Hepatic stellate cell (primary cell): ENCODE results near the gene DUOX1.
A peak's percentile ranks its signal among the peaks of the same experiment; 100 is the strongest.

Source experiments
- DNase-seq: peaks from one replicate; pipeline ENCODE4 v3.0.0; 2011; ENCODE audit warnings: low spot score

Gene DUOX1

DNA sequence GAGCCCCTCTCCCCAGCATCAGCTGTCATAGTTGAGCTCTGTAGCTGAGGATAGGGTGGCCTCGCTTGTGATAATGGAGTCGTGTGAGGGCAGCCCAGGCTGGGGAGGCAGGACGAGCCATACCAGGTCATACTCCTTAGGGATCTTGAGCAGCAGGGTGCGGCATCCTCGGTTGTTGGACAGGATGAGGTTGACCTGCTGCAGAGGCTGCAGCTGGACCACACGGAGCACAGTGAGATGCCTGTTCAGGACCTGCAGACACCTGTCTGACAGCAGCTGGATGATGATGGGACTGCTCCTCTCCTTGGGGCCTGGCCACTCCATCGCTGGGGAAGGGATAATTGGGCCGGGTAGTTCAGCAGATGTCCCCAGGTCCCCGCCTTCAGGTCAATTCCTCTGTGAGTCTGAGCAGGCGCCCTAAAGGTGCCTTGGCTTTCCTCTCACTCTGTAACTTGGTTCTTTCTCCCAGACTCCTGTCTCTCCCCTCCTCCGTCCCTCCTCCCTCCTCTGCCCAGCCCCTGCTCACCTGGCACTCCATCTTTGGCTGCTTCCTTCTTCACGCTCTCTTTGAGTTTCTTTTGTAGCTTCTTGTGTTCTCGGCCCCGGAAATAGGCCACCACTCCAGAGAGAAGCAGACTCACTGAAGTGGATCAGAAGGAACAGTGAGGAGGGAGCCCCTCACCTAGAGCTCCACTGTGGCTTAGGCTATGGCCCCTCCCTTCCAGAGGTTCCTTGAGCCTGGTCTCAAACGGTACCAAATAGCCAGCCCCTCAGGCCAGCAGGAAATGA is 23.6 kb upstream of the DUOX1 start:
- no peak for DNase-seq

DNA sequence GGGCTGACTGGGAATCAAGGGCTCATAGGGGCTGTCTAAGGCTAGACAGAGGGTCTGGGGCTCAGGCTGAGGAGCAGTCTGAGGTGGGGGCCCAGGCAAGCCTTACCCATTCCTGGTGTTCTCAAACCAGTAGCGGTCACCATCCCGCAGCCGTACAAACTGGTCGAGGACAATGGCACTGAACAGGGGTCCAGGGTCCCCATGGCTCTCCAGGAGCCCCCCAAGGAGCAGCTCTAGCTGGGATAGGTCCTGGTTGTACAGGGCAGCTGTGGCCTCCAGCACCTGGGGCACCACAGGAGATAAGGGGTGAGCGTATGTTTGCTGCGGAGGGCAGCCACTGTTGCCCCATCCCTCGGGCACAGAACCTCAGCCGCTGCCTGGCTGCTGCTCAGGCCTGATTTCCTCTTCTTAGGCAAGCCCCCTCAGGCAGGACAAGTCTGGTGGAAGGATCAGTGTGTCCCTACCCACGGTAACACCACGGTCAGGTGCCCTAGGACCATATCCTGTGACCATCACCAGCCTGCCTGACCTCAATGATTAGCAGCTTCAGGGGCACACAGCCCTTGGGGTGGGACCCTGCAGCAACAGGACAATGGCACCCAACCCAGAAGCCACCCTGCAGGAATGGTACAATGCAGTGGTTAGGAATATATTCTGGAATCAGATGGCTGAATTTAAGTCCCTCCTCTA is 21.7 kb upstream of the DUOX1 start:
- DNase-seq = no peak

DNA sequence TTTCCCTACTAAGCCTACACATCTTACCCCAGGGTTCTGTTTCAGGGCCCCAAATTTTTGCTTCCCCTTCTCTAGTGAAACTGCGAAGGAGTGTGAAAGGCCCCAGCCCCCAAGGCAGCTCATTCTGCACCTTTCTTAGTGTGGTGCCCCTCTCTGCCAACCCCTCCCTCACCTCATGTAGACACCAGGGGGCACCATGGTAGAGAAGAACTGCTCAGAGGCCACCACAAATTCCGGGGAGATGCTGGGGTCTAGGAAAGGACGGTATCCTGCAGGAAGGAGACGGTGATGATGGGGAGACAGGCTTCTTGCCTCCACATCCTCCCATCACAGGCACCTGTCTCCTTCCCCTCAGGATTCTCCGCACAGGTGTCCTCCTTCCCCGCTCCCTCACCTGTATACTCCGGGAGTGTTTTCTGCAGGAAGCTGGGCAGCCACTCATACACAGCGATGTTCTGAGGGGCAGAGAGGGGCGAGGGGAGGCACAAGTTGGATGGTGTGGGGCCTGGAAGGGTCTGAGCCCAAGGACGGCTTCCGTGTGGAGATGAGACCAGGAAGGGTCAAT is 19.5 kb upstream of the DUOX1 start:
- no peak for DNase-seq

DNA sequence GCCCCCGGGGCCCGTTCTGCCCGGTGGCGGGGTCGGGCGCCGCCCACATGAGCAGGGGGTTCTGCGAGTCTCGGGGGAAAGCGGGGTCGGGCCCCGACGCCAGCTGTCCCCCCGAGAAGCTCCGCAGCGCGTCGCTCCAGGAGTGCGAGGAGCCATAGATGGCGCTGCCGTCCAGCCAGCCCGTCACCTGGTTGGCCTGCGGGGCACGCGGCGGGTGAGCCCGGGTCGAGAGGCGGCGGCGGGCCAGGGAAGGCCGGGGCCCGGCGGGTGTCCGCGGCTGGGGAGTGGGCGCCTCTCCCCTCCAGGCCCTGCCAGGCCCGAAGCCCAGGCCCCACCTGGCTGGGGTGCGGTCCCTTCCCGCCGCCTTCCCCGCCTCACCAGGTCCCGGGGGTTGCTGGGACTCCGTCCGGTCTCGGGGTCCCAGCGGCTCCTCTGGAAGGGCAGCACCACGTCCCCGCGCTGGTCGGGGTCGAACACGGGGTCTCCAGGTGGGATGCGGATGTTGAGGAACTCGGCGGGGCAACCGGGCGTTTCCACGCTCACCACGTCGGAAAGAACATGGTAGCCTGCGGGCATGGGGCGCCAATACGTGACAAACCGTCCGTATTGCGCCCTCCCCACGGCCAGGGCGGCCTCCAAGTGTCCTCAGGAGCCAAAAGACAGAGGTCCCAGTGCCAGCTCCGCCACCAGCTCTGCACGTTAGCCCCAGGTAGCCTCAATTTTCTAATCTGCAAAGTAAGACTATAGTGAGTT is 18.2 kb upstream of the DUOX1 start:
- DNase-seq = no peak

DNA sequence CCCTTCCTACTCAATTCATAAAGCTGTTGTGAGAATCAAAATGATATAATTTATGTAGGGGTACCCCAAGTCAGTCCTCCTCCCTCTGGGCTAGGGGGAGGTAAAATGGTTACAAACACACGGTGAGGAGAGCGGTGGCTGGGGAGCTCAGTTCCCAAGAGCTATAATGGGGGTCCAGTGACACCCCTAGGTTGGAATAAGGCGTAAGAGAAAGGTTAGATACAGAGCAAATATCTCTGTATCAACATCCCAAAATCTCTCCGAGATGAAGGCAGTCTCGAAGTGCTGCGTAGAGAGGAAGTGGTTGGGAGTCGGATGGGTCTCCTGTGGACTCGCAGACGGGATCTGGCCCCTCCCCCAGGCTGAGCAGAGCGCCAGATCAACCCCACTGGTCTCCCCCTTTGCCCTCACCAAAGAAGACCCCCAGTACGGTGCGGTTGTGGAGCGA is 17.6 kb upstream of the DUOX1 start:
- no peak for DNase-seq

DNA sequence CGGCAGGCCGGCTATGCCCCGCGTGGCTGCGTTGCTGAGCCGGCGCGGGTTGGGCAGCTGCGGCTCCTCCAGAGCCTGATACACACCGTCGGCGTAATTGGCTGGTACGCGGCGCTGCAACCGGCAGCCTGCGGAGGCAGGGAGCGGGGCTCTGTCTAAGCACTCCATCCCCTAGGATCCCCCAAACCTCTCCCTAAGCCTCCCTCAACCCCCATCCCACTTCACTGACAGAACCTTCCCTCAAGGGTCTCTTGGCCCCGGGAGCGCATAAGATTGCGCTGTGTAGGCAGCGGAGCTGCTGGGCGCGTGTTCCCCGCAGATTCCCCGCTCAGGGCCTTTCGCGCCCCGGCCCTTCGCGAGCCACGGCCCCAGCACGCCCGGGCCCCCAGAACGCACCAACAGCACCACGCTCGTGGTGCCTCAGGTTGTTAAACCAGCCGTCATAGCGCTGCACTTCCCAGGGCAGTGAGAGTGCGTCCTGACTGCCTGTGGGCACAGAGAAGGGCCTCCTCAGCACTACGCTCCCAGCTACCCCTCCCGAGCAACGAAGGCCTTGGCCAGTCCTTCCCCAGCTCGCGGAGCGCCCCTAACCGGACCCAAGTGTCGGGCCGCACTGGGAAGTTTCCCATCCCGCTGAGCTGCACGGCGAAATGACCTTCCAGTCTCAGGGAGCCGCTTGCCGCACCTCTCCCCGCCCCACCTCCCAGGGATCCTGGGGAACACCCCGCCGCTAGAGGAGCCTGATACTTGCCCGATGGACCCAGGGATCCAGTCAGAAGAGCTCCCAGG is 17.0 kb upstream of the DUOX1 start:
- DNase-seq = no peak

DNA sequence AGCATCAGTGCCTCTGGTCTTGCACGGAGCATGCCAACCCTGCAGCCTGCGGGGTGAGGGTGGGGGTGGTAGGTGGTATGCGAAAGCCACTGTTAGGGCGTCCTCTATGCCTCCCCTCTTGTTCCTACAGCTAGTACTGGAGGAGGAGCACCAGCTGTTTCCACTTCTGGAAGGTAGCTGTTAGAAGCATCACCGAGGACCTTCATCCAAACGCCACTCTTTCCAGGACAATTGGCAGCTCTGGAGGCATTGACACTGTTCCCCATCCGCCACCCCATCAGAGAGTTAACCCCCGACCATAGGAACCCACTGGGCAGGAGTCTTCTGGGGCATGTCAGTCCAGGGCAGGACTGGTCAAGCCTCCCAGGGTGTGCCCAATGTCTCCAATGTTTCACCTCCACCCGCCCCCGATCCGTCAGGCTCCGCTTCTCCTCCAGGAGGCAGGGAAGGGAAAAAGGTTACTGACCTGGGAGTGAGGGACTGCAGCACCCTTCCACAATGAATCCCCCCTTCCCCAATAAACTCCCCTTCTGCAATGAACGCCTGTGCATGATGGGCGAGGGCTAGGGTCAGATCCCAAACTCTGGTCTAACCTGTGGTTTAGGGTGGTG is 16.3 kb upstream of the DUOX1 start:
- no peak for DNase-seq

DNA sequence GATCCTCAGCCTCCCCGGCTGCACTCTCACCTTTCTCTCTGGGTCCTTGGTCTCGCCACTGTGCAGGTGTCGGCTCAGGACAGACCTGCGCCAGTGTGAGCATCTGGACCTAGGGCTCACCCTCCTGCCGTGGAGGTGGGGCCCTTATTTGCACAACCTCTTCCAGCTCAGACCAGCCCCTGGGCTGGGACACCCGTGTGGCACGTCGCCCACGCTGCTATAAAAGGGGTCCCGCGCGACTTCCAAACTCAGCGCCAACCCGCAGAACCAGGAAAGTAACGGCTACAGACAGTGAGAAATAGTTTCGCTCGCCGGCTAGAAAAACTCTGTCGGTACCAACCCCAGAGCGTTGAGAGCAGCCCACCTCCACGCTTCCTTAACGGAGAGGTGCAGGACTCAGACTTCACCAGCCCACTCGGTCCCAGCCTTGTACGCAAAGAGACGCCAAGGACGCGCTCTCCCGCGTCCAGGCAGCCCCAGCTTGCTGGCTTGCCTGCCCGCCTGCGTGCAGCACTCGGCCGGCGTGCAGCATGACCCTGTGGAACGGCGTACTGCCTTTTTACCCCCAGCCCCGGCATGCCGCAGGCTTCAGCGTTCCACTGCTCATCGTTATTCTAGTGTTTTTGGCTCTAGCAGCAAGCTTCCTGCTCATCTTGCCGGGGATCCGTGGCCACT is 15.6 kb upstream of the DUOX1 start, which contains the start of the genes DUOX2 and DUOXA2:
TSS of gene DUOX2 (minus strand) at position 97 of the 675 bp plus-strand sequence. CDS start 761 bp downstream, outside the sequence.
TSS of gene DUOXA2 (plus strand) at position 251 of the 675 bp plus-strand sequence. CDS start at position 531, 280 bp downstream.
- DNase-seq = no peak

DNA sequence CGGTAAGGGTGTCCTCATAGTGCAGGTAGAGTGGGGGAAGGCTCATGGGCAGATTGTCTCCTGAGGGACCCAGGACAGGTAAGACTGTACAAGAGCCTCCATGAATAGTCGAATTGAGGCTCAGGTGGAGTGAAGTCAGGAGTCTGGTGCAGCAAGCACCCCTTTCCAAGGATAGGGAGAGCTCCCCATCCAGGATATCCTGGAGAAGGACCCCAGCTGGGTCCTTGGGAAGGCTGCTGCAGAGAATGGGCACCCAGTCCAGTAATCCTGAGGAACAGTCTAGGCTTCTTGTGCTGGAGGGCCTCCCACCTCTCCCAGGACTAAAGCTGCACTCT is 15.1 kb upstream of the DUOX1 start:
- no peak for DNase-seq

DNA sequence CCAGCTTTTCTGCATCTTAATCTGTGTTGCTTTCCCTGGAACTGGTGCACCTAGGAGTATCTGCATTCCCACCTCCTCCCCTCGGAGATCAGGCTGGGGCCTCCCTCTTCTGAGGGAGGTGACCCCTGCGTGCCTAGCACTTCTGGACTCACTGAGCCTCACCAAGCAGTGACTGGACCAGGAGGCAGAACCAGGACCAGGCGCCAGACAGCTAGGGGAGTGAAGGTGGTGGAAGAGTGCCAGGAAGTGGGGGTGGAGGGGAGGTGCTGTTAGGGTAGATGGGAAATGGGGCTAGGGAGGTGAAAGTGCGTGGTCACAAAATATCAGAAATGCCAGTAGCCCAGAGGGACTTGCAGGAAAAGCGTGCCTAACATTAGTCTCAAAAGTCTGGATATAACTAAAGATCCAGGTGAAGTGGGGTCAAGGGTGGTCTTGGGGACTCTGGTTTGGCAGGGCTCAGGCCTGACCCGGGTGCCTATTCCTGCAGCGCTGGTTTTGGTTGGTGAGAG is 14.4 kb upstream of the DUOX1 start:
- no peak for DNase-seq

DNA sequence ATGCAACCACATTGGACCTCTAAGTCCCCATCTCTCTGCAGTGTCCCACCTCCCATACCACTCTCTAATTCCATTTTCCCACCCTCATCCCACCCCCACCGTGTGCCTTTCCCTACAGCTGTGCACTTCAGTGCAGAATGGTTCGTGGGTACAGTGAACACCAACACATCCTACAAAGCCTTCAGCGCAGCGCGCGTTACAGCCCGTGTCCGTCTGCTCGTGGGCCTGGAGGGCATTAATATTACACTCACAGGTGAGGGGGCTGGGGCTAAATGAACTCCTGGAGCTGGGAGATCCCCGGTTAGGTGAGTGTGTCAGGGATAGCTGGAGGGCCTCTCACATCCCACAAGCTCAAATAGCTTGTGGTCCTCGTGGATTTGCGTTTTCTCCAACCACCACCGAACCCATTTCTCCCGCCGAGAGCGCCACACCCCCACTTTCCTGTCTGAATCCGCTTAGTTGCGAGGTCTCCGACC is 13.8 kb upstream of the DUOX1 start:
- no peak for DNase-seq

DNA sequence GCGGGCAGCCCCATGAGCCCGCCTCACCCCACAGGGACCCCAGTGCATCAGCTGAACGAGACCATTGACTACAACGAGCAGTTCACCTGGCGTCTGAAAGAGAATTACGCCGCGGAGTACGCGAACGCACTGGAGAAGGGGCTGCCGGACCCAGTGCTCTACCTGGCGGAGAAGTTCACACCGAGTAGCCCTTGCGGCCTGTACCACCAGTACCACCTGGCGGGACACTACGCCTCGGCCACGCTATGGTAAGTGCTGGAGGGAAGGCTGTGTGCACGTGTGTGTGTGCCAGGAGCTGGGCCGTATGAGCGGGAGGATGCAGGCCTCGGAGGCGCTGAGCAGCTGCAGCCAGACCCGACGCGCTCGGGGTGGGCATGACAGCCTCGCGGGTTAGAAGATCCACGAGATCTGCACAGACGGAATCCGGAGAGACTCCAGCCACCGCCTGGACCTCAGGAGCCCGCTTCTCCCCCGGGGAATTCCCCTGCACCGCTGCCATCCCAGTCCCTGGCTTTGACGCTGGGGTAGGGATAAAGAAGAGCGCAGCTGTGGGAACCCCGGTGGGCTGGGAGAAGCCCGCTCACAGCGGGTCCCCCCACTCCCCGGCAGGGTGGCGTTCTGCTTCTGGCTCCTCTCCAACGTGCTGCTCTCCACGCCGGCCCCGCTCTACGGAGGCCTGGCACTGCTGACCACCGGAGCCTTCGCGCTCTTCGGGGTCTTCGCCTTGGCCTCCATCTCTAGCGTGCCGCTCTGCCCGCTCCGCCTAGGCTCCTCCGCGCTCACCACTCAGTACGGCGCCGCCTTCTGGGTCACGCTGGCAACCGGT is 13.1 kb upstream of the DUOX1 start:
- no peak for DNase-seq

DNA sequence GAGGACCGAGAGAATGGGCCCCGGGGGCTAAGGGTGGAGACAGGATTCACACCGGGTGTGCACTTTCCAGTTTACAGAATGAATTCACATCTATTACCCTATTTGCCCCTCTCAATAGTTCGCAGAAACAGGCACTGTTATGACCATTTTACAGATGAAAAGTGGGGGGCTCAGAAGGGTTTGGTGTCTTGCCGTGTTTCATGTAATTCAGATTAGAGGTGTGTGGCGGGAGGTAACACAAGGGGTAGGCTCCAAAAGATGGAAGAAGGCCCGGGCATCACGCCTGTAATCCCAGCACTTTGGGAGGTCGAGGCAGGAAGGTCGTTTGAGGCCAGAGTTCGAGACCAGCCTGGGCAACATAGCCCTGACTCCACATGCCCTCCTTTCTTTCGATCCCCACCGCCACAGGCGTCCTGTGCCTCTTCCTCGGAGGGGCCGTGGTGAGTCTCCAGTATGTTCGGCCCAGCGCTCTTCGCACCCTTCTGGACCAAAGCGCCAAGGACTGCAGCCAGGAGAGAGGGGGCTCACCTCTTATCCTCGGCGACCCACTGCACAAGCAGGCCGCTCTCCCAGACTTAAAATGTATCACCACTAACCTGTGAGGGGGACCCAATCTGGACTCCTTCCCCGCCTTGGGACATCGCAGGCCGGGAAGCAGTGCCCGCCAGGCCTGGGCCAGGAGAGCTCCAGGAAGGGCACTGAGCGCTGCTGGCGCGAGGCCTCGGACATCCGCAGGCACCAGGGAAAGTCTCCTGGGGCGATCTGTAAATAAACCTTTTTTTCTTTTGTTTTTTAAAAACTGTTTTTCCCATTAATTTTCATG is 12.3 kb upstream of the DUOX1 start:
- DNase-seq = no peak

DNA sequence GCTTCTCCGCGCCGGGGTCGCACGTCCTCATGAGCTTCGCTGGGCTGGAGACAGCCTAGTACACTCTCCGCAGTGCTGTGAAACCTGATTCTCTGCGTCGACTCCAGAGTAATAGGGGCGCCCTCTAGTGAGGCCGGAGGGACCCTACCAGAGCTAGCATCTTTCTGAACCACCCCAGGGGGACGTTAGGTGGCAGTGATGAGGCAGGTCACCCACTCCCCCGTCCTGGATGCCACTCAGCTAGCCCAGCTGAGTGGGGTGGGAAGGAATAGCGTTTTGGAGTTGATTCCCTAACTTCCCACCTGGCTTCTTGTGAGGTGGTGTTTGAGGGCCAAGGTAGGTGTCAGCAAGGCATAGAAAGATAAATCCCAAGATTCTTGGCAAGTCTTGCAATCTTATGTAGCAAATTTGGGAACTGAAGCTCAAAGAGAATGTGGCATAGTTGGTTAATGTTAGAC is 11.6 kb upstream of the DUOX1 start:
- peak; percentile 97 for DNase-seq

DNA sequence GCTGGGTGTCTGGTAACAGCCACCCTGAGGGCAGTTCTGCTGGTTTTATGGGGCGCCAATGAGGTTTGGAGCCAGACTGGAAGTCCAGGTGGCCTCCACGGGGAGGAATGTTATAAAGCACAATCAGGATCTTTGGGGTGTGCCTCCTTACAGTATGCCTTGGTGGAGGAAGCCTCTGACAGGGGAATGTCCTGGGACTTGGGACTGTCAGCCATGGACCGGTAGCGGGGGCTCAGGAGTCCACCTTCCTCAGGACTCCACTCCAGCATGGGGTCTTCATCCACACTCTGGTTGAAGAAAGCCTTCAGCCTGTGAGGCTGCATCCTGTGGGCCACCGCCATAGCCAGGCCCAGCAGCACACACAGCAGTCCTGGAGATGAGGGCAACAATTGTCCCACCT is 10.8 kb upstream of the DUOX1 start:
- no peak for DNase-seq

DNA sequence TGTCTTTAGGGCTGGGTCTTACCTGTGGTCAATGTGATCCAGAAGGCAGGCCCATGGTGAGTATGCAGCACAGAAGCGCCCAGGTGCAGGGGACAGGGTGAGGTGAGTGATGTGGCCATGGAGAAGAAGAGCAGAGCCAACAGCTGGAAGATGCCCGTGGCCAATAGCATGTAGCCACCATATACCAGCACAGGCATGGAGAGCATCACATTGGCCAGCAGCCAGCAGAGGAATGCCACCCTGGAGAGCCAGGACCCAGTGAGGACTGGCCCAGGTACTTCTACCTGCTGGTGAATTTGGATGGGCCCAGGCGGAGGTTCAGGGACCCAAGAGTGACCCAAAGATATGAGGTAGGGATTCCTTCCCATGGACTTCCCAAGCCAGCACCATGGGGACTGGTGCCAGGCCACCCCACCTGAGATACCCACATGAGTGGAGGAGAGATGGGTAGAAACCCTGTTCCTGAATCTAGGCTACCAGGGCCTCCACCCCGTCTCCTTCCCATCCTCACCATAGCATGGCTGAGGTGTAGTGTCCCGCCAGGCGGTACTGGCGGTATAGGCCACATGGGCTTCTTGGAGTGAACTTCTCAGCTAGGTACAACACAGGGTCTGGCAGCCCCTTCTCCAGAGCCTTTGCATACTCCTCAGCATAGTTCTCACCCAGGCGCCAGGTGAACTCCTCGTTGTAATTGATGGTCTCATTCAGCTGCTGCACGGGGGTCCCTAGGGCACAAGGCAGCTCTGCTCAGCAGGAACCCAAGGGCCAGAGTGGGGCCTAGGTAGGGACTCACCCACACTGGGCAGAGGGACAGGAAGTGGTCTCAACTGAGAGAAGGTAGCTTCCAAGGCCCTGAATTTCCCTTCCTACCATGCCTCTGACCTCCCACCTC is 9.5 kb upstream of the DUOX1 start:
- no peak for DNase-seq

DNA sequence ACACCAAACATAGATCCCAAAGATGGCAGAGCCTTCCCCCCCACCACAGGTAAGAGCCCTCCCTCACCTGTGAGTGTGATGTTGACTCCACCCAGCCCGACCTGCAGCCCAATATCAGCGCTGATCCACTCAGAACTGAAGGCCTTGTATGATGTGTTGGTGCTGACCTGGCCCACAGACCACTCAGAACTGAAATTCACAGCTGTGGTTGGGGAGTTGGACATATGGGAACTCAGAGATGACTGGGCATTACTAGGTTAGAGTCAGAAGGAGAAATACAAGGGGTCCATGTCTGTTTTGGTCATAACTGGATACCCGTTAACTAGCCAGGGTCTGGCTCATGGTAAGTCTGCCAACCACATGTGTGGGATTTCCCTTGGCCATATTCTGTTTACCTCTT is 8.8 kb upstream of the DUOX1 start:
- no peak for DNase-seq
